ENCODE data around the gene CCNK. TPM values are rescaled to one million over a fixed set of nuclear protein-coding genes. Genes with fewer than 3 reads are reported as not detected.

CCNK gene
- total RNA-seq, 1 experiment from 2014 or later: 80.1 TPM

DNA sequence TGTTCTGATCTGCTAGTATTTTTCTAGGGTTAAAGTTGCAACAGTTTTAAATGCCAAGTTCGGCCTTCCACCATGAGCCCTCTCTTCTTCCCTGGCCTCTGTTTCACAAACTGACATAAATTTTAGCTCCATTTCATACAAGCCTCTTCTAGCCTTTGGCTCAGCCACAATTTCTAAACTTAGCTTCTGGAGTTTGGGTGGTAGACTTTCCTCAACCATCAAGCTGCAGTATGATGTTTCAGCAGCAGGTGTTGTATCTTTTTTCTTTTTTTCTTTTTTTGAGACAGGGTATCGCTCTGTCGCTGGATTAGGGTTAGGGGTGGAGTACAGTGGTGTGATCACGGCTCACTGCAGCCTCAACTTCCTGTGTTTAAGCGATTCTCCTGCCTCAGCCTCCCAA, 30.0 kb upstream of the CCNK start:
- Histone ChIP-seq H3K18ac (ENCODE audit: insufficient read length, low read depth, low read length) (no peak overlapping the region), H3K27me3 (ENCODE audit: insufficient read depth, low read length) (no peaks in the 10 kb centered on the region), H2BK5ac (ENCODE audit: insufficient read length, low read length) (no peak overlapping the region), H3K23me2 (ENCODE audit: insufficient read length, low read depth, low read length, poor library complexity, severe bottlenecking) (no peaks in the 10 kb centered on the region), H4K20me1 (ENCODE audit: control insufficient read depth, insufficient read depth, insufficient read length) (no peaks in the 10 kb centered on the region), H2BK20ac (ENCODE audit: low read depth, low read length, poor library complexity, severe bottlenecking) (no peak overlapping the region), H3K4ac (ENCODE audit: low read depth, low read length) (no peak overlapping the region), H2AFZ (ENCODE audit: low read length) (no peak overlapping the region), H2BK15ac (ENCODE audit: low read depth, low read length) (no peak overlapping the region), H3K9me3 (ENCODE audit: control insufficient read depth, low read depth, low read length) (no peaks in the 10 kb centered on the region), H4K8ac (replicated peaks; ENCODE audit: insufficient read length, low read depth, low read length) (no peak overlapping the region), H2BK12ac (ENCODE audit: insufficient read length, low read depth, low read length) (no peak overlapping the region), H4K91ac (ENCODE audit: insufficient read length, low read depth, low read length) (no peak overlapping the region), H4K5ac (ENCODE audit: insufficient read length, low read depth, low read length) (no peak overlapping the region), H3K23ac (ENCODE audit: insufficient read length, low read depth, low read length) (no peak overlapping the region), H3K4me1 (ENCODE audit: insufficient read depth, low read length) (no peaks in the 10 kb centered on the region), H2AK5ac (ENCODE audit: insufficient read length, low read length) (no peak overlapping the region), H3K9ac (ENCODE audit: extremely low read depth, insufficient read length, low read length) (no peak overlapping the region), H3K14ac (ENCODE audit: insufficient read depth, low read length) (no peak overlapping the region), H2BK120ac (ENCODE audit: low read depth, low read length, poor library complexity, severe bottlenecking) (no peak overlapping the region), H3K56ac (ENCODE audit: insufficient read length, low read depth, low read length) (no peak overlapping the region), H3T11ph (ENCODE audit: low read length) (no peak overlapping the region), H3K4me2 (ENCODE audit: insufficient read depth, insufficient read length, low read length) (no peak overlapping the region), H3K79me2 (ENCODE audit: insufficient read depth, low read length) (no peaks in the 10 kb centered on the region), H3K27ac (ENCODE audit: insufficient read length, low read depth, low read length) (no peak overlapping the region), H3K79me1 (ENCODE audit: insufficient read depth, low read depth, low read length, poor library complexity, severe bottlenecking) (no peaks in the 10 kb centered on the region)
- Mint-ChIP-seq H3K27ac (no peak overlapping the region), H3K36me3 (ENCODE audit: insufficient read depth in 1 of 3, low read depth in 3 of 3) (peaks cover 22 to 50% (median 42%) of the 10 kb centered on the region in 3 experiments; a peak in 6 of 7 replicates), H3K4me3 (no peak overlapping the region), H3K27me3 (ENCODE audit: low read depth) (no peaks in the 10 kb centered on the region), H3K4me1 (no peaks in the 10 kb centered on the region), H3K9me3 (no peaks in the 10 kb centered on the region)
- no peak for DNase-seq
- TF ChIP-seq, protein P1, sequence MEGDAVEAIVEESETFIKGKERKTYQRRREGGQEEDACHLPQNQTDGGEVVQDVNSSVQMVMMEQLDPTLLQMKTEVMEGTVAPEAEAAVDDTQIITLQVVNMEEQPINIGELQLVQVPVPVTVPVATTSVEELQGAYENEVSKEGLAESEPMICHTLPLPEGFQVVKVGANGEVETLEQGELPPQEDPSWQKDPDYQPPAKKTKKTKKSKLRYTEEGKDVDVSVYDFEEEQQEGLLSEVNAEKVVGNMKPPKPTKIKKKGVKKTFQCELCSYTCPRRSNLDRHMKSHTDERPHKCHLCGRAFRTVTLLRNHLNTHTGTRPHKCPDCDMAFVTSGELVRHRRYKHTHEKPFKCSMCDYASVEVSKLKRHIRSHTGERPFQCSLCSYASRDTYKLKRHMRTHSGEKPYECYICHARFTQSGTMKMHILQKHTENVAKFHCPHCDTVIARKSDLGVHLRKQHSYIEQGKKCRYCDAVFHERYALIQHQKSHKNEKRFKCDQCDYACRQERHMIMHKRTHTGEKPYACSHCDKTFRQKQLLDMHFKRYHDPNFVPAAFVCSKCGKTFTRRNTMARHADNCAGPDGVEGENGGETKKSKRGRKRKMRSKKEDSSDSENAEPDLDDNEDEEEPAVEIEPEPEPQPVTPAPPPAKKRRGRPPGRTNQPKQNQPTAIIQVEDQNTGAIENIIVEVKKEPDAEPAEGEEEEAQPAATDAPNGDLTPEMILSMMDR (conservative IDR thresholded peaks at IDR 0.05): no peak
- WGBS (ENCODE audit: extremely low coverage, insufficient read length, low lambda C conversion rate): no CpG with 5 or more reads among the region's 5 CpGs
